ENCODE data around the gene CLDND1.
A peak's percentile ranks its signal among the peaks of the same experiment; 100 is the strongest.

Gene CLDND1

GRCh38 chr3:98514948-98515347 is 7.8 kb downstream of the CLDND1 start:
- no peak for DNase-seq (ENCODE audit: low spot score)

GRCh38 chr3:98513736-98514135 is 9.0 kb downstream of the CLDND1 start:
- DNase-seq (ENCODE audit: low spot score), result no peak

GRCh38 chr3:98513091-98513511 is 9.6 kb downstream of the CLDND1 start:
- no peak for DNase-seq (ENCODE audit: low spot score)

GRCh38 chr3:98512576-98512975 is 10.1 kb downstream of the CLDND1 start:
- no peak for DNase-seq (ENCODE audit: low spot score)

GRCh38 chr3:98508582-98508981 is 14.1 kb downstream of the CLDND1 start:
- no peak for DNase-seq (ENCODE audit: low spot score)

GRCh38 chr3:98504539-98504938 is 18.2 kb downstream of the CLDND1 start:
- DNase-seq (ENCODE audit: low spot score), result no peak

GRCh38 chr3:98501863-98502576 is 20.7 kb downstream of the CLDND1 start:
- DNase-seq (ENCODE audit: low spot score), result no peak

- DNase-seq (ENCODE audit: low spot score), result peak; percentile 32
These were observed 21.4 kb downstream of the CLDND1 start for GRCh38 chr3:98501270-98501669.

- no peak for DNase-seq (ENCODE audit: low spot score)
These were observed 22.7 kb downstream of the CLDND1 start for GRCh38 chr3:98500019-98500418.

- DNase-seq (ENCODE audit: low spot score), result no peak
These were observed 25.3 kb downstream of the CLDND1 start, which contains the start of gene OR5K2 for GRCh38 chr3:98497381-98497780. Gene OR5K2, plus strand, starts transcription at chr3:98497681. Its CDS starts 0 bp downstream, at chr3:98497681.

GRCh38 chr3:98483626-98484025 is 39.1 kb downstream of the CLDND1 start:
- no peak for DNase-seq (ENCODE audit: low spot score)

GRCh38 chr3:98482717-98483482 is 39.8 kb downstream of the CLDND1 start:
- no peak for DNase-seq (ENCODE audit: low spot score)

Measured in Ammon's horn (tissue), 1 donor.